ENCODE results near the gene RBMS3. TPM values are rescaled to one million over a fixed set of nuclear protein-coding genes. Genes with fewer than 3 reads are reported as not detected.
"Not testable (repeated sequence)": the region's sequence is repeated elsewhere in the genome, so short reads cannot be mapped to it uniquely, and the experiment has no call there.

RBMS3 gene
- total and polyA plus RNA-seq, 3 donors from 2014 or later = 5.6 to 36.2 (median 19.7) TPM

- intact Hi-C loops (cut with DNase I; ENCODE audit: low total_unique reads) = no loop called here
- no peaks in the 10 kb centered on the region for H3K4me1 ChIP-seq
- 37 to 39% methylated on average over 2 of the region's 2 CpGs for WGBS, 2 donors
- H3K9me3 ChIP-seq = no peaks in the 10 kb centered on the region
- H3K36me3 ChIP-seq (ENCODE audit: low read depth, missing control alignments) = no peaks in the 10 kb centered on the region
- no peak for TF ChIP-seq POLR2A (IDR thresholded peaks at IDR 0.05)
- no peak for TF ChIP-seq CTCF (IDR thresholded peaks at IDR 0.05)
- no peak overlapping the region for H3K27ac ChIP-seq
- no peak overlapping the region for H3K4me3 ChIP-seq
- DNase-seq = peak; percentile 20
- no peaks in the 10 kb centered on the region for H3K27me3 ChIP-seq
These were observed 185.0 kb downstream of the RBMS3 start for GRCh38 chr3:29465836-29466235.

- Histone ChIP-seq H3K36me3 (ENCODE audit: low read depth, missing control alignments) (no peaks in the 10 kb centered on the region), H3K27me3 (no peaks in the 10 kb centered on the region), H3K4me3 (no peak overlapping the region), H3K27ac (no peak overlapping the region), H3K4me1 (no peaks in the 10 kb centered on the region), H3K9me3 (no peaks in the 10 kb centered on the region)
- TF ChIP-seq POLR2A (IDR thresholded peaks at IDR 0.05) (no peak), CTCF (IDR thresholded peaks at IDR 0.05) (no peak)
- DNase-seq = no peak
- intact Hi-C loops (cut with DNase I; ENCODE audit: low total_unique reads) = no loop called here
- WGBS, 2 donors = 50 to 54% methylated on average over 2 of the region's 2 CpGs
These were observed 185.6 kb downstream of the RBMS3 start for GRCh38 chr3:29466442-29466841.

GRCh38 chr3:29468187-29468586 is 187.3 kb downstream of the RBMS3 start:
- Histone ChIP-seq H3K36me3 (ENCODE audit: low read depth, missing control alignments) (no peaks in the 10 kb centered on the region), H3K4me3 (no peak overlapping the region), H3K27me3 (no peaks in the 10 kb centered on the region), H3K27ac (no peak overlapping the region), H3K4me1 (no peaks in the 10 kb centered on the region), H3K9me3 (no peaks in the 10 kb centered on the region)
- DNase-seq = no peak
- intact Hi-C loops (cut with DNase I; ENCODE audit: low total_unique reads) = no loop called here
- 76 to 78% methylated on average over 4 of the region's 4 CpGs for WGBS, 2 donors
- TF ChIP-seq POLR2A (IDR thresholded peaks at IDR 0.05) (no peak), CTCF (IDR thresholded peaks at IDR 0.05) (no peak)

GRCh38 chr3:29473481-29474170 is 192.8 kb downstream of the RBMS3 start:
- WGBS, 2 donors = 76 to 82% methylated on average over 17 to 40 of the region's 41 CpGs
- H3K27ac ChIP-seq; H3K36me3 ChIP-seq (ENCODE audit: low read depth, missing control alignments); H3K27me3 ChIP-seq; H3K4me1 ChIP-seq; H3K4me3 ChIP-seq; intact Hi-C loops (cut with DNase I; ENCODE audit: low total_unique reads); DNase-seq; H3K9me3 ChIP-seq: not testable (repeated sequence)

GRCh38 chr3:29475305-29475840 is 194.5 kb downstream of the RBMS3 start:
- Histone ChIP-seq H3K27me3 (no peaks in the 10 kb centered on the region), H3K9me3 (no peaks in the 10 kb centered on the region), H3K36me3 (ENCODE audit: low read depth, missing control alignments) (no peaks in the 10 kb centered on the region), H3K4me3 (no peak overlapping the region), H3K27ac (no peak overlapping the region), H3K4me1 (no peaks in the 10 kb centered on the region)
- no peak for DNase-seq
- intact Hi-C loops (cut with DNase I; ENCODE audit: low total_unique reads) = no loop called here
- TF ChIP-seq POLR2A (IDR thresholded peaks at IDR 0.05) (no peak), CTCF (IDR thresholded peaks at IDR 0.05) (no peak)
- 69 to 72% methylated on average over 9 of the region's 9 CpGs for WGBS, 2 donors
